GM18498 (cell line): ENCODE results near the gene BMP2K.

Experiments
- ATAC-seq: cut with Tn5 transposase; IDR thresholded peaks from one replicate; pipeline ENCODE4 v1.9.1; 2021; ENCODE audit warnings: mild to moderate bottlenecking, moderate library complexity; ENCODE audit not compliant: unreplicated experiment

BMP2K gene

GRCh38 chr4:78923464-78924312 lies 147.5 kb downstream of the BMP2K start:
- no peak for ATAC-seq

GRCh38 chr4:78926826-78927225 lies 150.7 kb downstream of the BMP2K start:
- ATAC-seq = no peak

GRCh38 chr4:78928835-78929234 lies 152.7 kb downstream of the BMP2K start:
- ATAC-seq = no peak

GRCh38 chr4:78930016-78930629 lies 154.0 kb downstream of the BMP2K start:
- no peak for ATAC-seq

GRCh38 chr4:78936989-78937388 lies 160.8 kb downstream of the BMP2K start:
- ATAC-seq = no peak

GRCh38 chr4:78937837-78938236 lies 161.7 kb downstream of the BMP2K start:
- no peak for ATAC-seq

- no peak for ATAC-seq
These were observed 162.3 kb downstream of the BMP2K start for GRCh38 chr4:78938474-78938867.

GRCh38 chr4:78938868-78939666 lies 162.9 kb downstream of the BMP2K start, which contains the start of gene PAQR3:
TSS of gene PAQR3 (minus strand) at chr4:78939438. CDS start at chr4:78939224, 214 bp downstream.
- ATAC-seq = peak; percentile 99

GRCh38 chr4:78939667-78940008 lies 163.5 kb downstream of the BMP2K start:
- peak; percentile 18 for ATAC-seq

GRCh38 chr4:78940752-78941151 lies 164.6 kb downstream of the BMP2K start:
- ATAC-seq = no peak

- no peak for ATAC-seq
These were observed 168.2 kb downstream of the BMP2K start for GRCh38 chr4:78944381-78944780.

- no peak for ATAC-seq
These were observed 169.6 kb downstream of the BMP2K start for GRCh38 chr4:78945651-78946179.

- ATAC-seq = no peak
These were observed 173.6 kb downstream of the BMP2K start for GRCh38 chr4:78949735-78950134.

- peak; percentile 79 for ATAC-seq
These were observed 175.8 kb downstream of the BMP2K start for GRCh38 chr4:78951862-78952472.

- ATAC-seq = no peak
These were observed 177.1 kb downstream of the BMP2K start for GRCh38 chr4:78953231-78953630.

- ATAC-seq = no peak
These were observed 177.9 kb downstream of the BMP2K start for GRCh38 chr4:78953769-78954666.

GRCh38 chr4:78956975-78957374 lies 180.8 kb downstream of the BMP2K start:
- ATAC-seq = no peak

- ATAC-seq = no peak
These were observed 184.8 kb downstream of the BMP2K start for GRCh38 chr4:78960926-78961325.
